ENCODE measurements around the gene CUTA.
A peak's percentile ranks its signal among the peaks of the same experiment; 100 is the strongest.
"Not testable (repeated sequence)": the region's sequence is repeated elsewhere in the genome, so short reads cannot be mapped to it uniquely, and the experiment has no call there.

CUTA gene

GRCh38 chr6:33392595-33392948 is 25.3 kb downstream of the CUTA start:
- H3K4me1 ChIP-seq (ENCODE audit: control insufficient read depth, insufficient read depth, low read length) = peaks cover 14% of the 10 kb centered on the region
- H3K36me3 ChIP-seq (ENCODE audit: control insufficient read depth, insufficient read depth, low read length) = peaks cover 14% of the 10 kb centered on the region
- H3K27me3 ChIP-seq (ENCODE audit: control insufficient read depth, insufficient read depth, low read length) = no peaks in the 10 kb centered on the region
- H3K9ac ChIP-seq (ENCODE audit: low read length) = peak overlapping the region; percentile 89
- H3K9me3 ChIP-seq (ENCODE audit: control insufficient read depth, insufficient read depth, low read depth, low read length) = no peaks in the 10 kb centered on the region
- no peak overlapping the region for H3K27ac ChIP-seq (ENCODE audit: low read depth, low read length)
- H3K4me3 ChIP-seq (ENCODE audit: low read depth, low read length) = peak overlapping the region; percentile 93

- Histone ChIP-seq H3K9me3 (ENCODE audit: control insufficient read depth, insufficient read depth, low read depth, low read length) (no peaks in the 10 kb centered on the region), H3K27ac (ENCODE audit: low read depth, low read length) (peak overlapping the region; percentile 73; the same call in 1 of the 2 replicates), H3K36me3 (ENCODE audit: control insufficient read depth, insufficient read depth, low read length) (peaks cover 11% of the 10 kb centered on the region; the same call in 1 of the 2 replicates), H3K4me1 (ENCODE audit: control insufficient read depth, insufficient read depth, low read length) (peaks cover 14% of the 10 kb centered on the region), H3K4me3 (ENCODE audit: low read depth, low read length) (peak overlapping the region; percentile 93), H3K9ac (ENCODE audit: low read length) (peak overlapping the region; percentile 89), H3K27me3 (ENCODE audit: control insufficient read depth, insufficient read depth, low read length) (no peaks in the 10 kb centered on the region)
These were observed 25.8 kb downstream of the CUTA start for GRCh38 chr6:33391922-33392594.

GRCh38 chr6:33391278-33391921 is 26.5 kb downstream of the CUTA start, which contains the start of gene KIFC1:
TSS of gene KIFC1 (plus strand) at chr6:33391823. CDS start at chr6:33391986, 163 bp downstream.
- Histone ChIP-seq H3K36me3 (ENCODE audit: control insufficient read depth, insufficient read depth, low read length) (peaks cover 11% of the 10 kb centered on the region; the same call in 1 of the 2 replicates), H3K4me3 (ENCODE audit: low read depth, low read length) (peak within 1 kb of the TSS; percentile 93), H3K9ac (ENCODE audit: low read length) (peak within 1 kb of the TSS; percentile 89), H3K27ac (ENCODE audit: low read depth, low read length) (peak within 1 kb of the TSS; percentile 76), H3K9me3 (ENCODE audit: control insufficient read depth, insufficient read depth, low read depth, low read length) (no peaks in the 10 kb centered on the region), H3K4me1 (ENCODE audit: control insufficient read depth, insufficient read depth, low read length) (peaks cover 14% of the 10 kb centered on the region), H3K27me3 (ENCODE audit: control insufficient read depth, insufficient read depth, low read length) (no peaks in the 10 kb centered on the region)

- Histone ChIP-seq H3K27ac (ENCODE audit: low read depth, low read length) (peak overlapping the region; percentile 76), H3K9ac (ENCODE audit: low read length) (peak overlapping the region; percentile 78), H3K4me1 (ENCODE audit: control insufficient read depth, insufficient read depth, low read length) (peaks cover 14% of the 10 kb centered on the region), H3K4me3 (ENCODE audit: low read depth, low read length) (peak overlapping the region; percentile 48), H3K9me3 (ENCODE audit: control insufficient read depth, insufficient read depth, low read depth, low read length) (no peaks in the 10 kb centered on the region), H3K36me3 (ENCODE audit: control insufficient read depth, insufficient read depth, low read length) (peaks cover 8% of the 10 kb centered on the region; the same call in 1 of the 2 replicates), H3K27me3 (ENCODE audit: control insufficient read depth, insufficient read depth, low read length) (no peaks in the 10 kb centered on the region)
These were observed 27.1 kb downstream of the CUTA start for GRCh38 chr6:33390767-33391277.

- Histone ChIP-seq H3K9ac (ENCODE audit: low read length) (no peak overlapping the region), H3K4me3 (ENCODE audit: low read depth, low read length) (no peak overlapping the region), H3K36me3 (ENCODE audit: control insufficient read depth, insufficient read depth, low read length) (peaks cover 5% of the 10 kb centered on the region; the same call in 1 of the 2 replicates), H3K27me3 (ENCODE audit: control insufficient read depth, insufficient read depth, low read length) (no peaks in the 10 kb centered on the region), H3K27ac (ENCODE audit: low read depth, low read length) (no peak overlapping the region), H3K4me1 (ENCODE audit: control insufficient read depth, insufficient read depth, low read length) (peaks cover 14% of the 10 kb centered on the region), H3K9me3 (ENCODE audit: control insufficient read depth, insufficient read depth, low read depth, low read length) (no peaks in the 10 kb centered on the region)
These were observed 27.7 kb downstream of the CUTA start for GRCh38 chr6:33390173-33390572.

GRCh38 chr6:33384581-33385020 is 33.3 kb downstream of the CUTA start:
- Histone ChIP-seq H3K9me3 (ENCODE audit: control insufficient read depth, insufficient read depth, low read depth, low read length) (no peaks in the 10 kb centered on the region), H3K36me3 (ENCODE audit: control insufficient read depth, insufficient read depth, low read length) (no peaks in the 10 kb centered on the region), H3K27ac (ENCODE audit: low read depth, low read length) (no peak overlapping the region), H3K27me3 (ENCODE audit: control insufficient read depth, insufficient read depth, low read length) (no peaks in the 10 kb centered on the region), H3K9ac (ENCODE audit: low read length) (no peak overlapping the region), H3K4me3 (ENCODE audit: low read depth, low read length) (no peak overlapping the region), H3K4me1 (ENCODE audit: control insufficient read depth, insufficient read depth, low read length) (no peaks in the 10 kb centered on the region)

GRCh38 chr6:33383427-33384185 is 34.3 kb downstream of the CUTA start:
- Histone ChIP-seq H3K4me3 (ENCODE audit: low read depth, low read length) (no peak overlapping the region), H3K36me3 (ENCODE audit: control insufficient read depth, insufficient read depth, low read length) (no peaks in the 10 kb centered on the region), H3K9me3 (ENCODE audit: control insufficient read depth, insufficient read depth, low read depth, low read length) (no peaks in the 10 kb centered on the region), H3K4me1 (ENCODE audit: control insufficient read depth, insufficient read depth, low read length) (no peaks in the 10 kb centered on the region), H3K9ac (ENCODE audit: low read length) (no peak overlapping the region), H3K27me3 (ENCODE audit: control insufficient read depth, insufficient read depth, low read length) (no peaks in the 10 kb centered on the region), H3K27ac (ENCODE audit: low read depth, low read length) (no peak overlapping the region)

- Histone ChIP-seq H3K27me3 (ENCODE audit: control insufficient read depth, insufficient read depth, low read length) (no peaks in the 10 kb centered on the region), H3K4me1 (ENCODE audit: control insufficient read depth, insufficient read depth, low read length) (peaks cover 4% of the 10 kb centered on the region; the same call in 1 of the 2 replicates), H3K4me3 (ENCODE audit: low read depth, low read length) (no peak overlapping the region), H3K9me3 (ENCODE audit: control insufficient read depth, insufficient read depth, low read depth, low read length) (no peaks in the 10 kb centered on the region), H3K36me3 (ENCODE audit: control insufficient read depth, insufficient read depth, low read length) (no peaks in the 10 kb centered on the region), H3K27ac (ENCODE audit: low read depth, low read length) (no peak overlapping the region), H3K9ac (ENCODE audit: low read length) (no peak overlapping the region)
These were observed 37.5 kb downstream of the CUTA start for GRCh38 chr6:33380272-33380981.

GRCh38 chr6:33379184-33379583 is 38.7 kb downstream of the CUTA start:
- not testable (repeated sequence) for H3K27me3 ChIP-seq (ENCODE audit: control insufficient read depth, insufficient read depth, low read length); H3K36me3 ChIP-seq (ENCODE audit: control insufficient read depth, insufficient read depth, low read length); H3K9ac ChIP-seq (ENCODE audit: low read length); H3K27ac ChIP-seq (ENCODE audit: low read depth, low read length); H3K4me3 ChIP-seq (ENCODE audit: low read depth, low read length); H3K9me3 ChIP-seq (ENCODE audit: control insufficient read depth, insufficient read depth, low read depth, low read length); H3K4me1 ChIP-seq (ENCODE audit: control insufficient read depth, insufficient read depth, low read length)

- Histone ChIP-seq H3K36me3 (ENCODE audit: control insufficient read depth, insufficient read depth, low read length) (no peaks in the 10 kb centered on the region), H3K9me3 (ENCODE audit: control insufficient read depth, insufficient read depth, low read depth, low read length) (no peaks in the 10 kb centered on the region), H3K27ac (ENCODE audit: low read depth, low read length) (no peak overlapping the region), H3K9ac (ENCODE audit: low read length) (no peak overlapping the region), H3K27me3 (ENCODE audit: control insufficient read depth, insufficient read depth, low read length) (no peaks in the 10 kb centered on the region), H3K4me3 (ENCODE audit: low read depth, low read length) (no peak overlapping the region), H3K4me1 (ENCODE audit: control insufficient read depth, insufficient read depth, low read length) (peaks cover 19% of the 10 kb centered on the region)
These were observed 40.7 kb downstream of the CUTA start for GRCh38 chr6:33377171-33377570.
